Suppressor macrophage treated with lipopolysaccharide for 4 hours (primary cell): ENCODE measurements around the gene CASZ1.

ENCODE experiments used
- DNase-seq: peaks from one replicate; pipeline ENCODE4 v3.0.0-alpha.2; 2020

CASZ1 gene

DNA sequence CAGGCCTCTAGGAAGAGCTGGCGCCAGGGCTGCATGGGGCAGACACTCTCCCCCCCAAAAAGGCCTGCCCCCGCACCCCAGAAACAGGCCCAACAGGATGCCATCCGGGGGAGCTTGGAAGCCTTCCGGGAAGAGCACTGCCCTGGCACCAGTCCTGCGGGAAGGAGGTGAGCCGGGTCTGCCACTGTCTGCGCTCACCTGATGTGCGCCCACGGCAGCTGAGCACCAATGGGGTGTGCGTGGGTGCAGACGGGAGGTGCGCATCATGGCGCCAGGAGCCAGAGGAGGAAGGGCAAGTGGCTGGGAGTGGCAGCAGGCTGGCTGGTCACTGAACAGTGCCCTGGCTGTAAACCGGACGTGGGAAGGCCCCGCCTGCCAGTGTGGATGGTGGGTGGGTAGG lies 73.6 kb downstream of the CASZ1 start:
- DNase-seq, result no peak

DNA sequence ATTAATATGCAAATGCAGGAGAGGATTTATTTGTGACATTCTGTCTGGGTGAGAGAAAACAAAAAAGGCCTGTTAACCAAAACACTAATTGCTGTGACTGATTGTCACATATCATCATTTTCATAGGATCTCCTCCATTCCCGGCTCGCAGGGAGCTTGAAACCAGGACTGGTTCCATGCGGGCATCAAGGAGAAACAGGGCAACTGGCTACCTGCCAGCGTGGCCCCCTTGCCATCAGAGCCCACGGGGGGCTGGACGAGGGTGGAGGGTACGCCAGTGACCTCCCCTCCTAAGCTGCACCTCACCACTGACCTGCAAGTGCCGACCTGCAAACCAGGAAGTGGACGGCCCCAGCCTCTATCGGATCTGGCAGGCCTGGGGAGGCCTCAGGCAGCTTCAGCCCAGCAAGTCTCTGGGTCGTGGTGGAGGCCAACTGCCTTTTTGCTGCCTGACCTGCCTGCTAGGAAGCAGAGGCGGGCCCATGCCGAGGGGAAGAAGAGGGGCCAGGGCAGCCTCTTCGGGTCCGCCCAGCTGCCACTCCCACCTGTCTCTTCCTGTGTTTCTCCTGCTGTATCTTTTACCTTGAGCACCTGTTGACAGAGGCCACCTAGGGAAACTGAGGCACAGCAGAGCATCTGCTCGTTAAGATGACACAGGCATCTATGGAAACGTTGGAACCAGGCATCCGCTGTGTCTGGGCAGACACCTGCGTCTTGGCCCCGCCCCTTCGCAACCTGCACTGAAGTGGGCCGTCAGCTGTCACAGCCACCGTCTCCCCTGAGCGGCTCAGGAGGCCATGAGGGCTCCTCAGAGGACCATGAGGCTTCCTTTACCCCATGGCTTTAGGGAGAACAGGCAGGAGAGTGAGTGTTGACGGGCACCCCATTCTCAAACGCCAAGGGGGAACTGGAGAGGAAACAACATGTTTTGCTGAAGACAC lies 74.8 kb downstream of the CASZ1 start:
- DNase-seq, result no peak

DNA sequence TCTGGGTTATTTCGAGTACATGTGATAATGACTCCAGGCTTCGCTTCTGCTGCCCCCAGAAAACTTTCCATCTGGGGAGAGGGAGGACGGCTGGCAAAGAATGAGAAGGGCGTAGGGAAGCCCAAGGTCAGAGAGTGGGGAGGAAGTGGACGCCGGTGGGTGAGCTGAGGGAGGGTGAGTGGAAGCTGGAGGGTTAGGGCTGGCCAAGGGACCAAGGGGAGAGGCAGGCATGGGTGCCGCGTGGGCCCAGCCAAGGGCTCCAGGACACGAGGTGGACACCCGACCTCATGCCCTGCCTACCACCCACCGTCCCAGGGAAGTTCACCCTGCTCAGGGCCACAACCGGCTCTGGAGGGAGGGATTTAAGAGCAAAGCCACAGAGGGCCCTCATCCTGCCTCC lies 75.8 kb downstream of the CASZ1 start:
- no peak for DNase-seq

DNA sequence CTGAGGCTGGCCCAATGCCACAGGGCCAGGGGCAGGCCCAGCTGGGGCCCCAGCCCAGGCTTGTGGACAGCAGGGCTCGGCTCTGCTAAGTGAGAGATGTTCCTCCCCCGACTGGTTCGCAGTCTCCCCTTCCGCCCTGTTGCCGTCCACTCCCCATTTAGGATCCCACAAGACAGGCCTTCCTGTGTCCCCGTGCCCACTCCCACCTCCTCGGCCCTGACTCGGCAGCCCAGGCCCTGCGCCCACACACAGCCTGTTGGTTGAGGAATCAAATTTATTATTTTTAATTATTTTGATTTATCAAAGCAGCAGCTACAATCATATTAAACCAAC lies 78.4 kb downstream of the CASZ1 start:
- DNase-seq, result no peak

DNA sequence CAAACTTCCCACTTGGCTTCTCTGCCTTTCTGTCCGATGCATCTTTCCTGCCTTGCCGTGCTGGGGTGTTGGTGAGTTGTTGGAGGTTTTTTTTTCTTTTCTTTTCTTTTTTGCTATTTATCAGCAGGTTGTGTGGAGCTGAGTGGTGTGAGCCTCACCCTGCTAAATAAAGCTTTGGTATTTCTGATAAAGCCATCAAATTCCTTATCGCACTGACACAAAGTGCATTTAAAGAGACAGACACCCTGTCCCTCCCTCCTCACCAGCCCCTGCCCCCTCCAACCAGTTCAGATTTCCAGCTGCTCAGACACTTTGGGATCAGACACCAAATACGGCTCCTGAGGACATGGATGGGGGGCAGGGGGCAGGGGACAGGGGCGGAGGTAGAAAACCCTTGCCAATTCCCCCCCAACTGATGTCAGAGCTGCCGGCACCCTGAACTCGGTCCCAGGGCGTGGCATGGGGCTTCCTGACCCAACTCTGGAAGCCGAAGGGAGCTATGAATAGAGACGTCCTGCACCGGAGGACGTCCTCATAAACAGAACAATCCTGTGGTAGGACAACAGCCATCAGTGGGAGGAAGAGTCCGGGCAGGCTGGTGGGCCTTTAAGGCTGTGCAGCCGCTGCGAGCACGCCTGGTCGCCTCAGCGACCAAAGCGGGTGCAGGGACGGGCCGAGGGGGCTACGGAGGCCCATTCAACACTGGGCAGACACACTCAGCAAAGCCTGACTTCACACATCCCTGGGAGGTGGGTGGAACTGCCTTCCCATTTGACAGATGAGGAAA lies 79.0 kb downstream of the CASZ1 start:
- no peak for DNase-seq

DNA sequence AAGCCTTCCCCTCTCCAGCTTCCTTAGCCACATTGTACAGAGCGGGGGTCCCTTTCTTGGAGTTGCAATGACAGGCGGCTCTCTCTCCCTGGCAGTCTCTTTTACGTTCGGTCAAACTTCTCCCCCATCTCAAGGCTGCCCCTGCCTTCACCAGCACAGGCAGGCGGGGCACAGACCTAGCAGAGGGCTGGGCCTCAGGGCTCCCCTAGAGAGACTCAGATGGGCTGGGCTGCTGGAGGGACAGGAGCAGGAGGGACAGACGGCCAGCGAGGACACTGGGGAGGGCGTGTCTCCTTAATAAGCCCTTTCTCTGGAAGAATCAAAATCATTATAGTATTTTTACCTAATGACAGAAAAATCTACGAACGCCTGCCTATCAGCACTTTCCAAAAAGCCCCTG lies 79.6 kb downstream of the CASZ1 start:
- DNase-seq, result no peak

DNA sequence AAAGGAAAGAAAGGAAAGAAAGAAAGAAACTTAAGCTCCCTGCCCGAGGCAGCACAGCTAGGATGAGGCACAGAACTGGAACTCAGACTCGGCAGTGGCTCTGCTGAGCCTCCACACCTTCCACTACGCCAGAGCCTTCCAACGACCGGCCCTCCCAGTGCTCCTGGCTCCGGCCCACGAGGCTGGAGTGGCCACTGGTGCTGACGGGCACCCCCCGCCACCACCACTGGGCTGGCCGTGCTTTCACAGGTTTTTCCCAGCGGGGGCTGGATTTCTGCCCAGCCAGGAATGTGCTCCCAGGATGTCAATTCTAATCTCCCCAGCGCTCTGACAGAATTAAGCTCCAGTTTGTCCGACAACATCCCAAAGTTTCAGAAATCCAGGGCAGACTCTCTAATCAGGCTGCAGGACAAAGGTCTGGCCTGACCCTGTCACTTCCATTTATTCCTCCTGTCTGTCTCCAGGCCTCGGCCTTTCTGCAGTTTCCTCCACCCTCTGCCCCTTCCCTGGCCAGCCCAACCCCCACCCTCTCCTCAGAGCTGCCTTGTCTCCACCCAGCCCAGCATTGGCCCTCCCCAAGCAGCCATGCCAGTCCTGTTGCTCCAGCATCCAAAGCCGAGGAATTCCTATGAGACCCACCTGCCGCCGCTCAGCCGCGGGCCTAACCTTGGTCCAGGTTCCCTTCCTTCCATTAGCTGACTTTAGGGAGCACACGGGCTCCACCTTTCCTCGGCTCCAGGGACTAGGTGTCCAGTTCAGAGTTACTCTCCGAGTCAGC lies 81.9 kb downstream of the CASZ1 start:
- no peak for DNase-seq

DNA sequence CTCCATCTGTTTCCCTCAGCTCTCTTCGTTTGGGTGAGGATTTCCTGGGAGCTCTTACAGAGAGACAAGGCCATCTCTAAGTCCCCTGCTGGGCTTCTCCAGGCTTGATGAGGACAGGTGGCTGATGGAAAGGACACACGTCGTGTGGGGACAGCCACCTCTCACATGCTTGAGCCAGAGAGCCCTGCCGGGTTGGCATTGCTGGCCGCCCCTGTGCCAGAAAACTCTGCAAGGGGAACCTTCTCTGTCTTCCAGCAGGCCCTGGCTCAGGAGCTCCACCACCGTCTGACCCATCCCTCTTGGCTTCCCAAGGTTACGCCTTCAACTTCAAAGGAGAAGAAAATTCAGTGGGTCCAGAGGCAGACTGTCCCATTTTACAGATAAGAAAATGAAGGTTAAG lies 82.8 kb downstream of the CASZ1 start:
- no peak for DNase-seq

DNA sequence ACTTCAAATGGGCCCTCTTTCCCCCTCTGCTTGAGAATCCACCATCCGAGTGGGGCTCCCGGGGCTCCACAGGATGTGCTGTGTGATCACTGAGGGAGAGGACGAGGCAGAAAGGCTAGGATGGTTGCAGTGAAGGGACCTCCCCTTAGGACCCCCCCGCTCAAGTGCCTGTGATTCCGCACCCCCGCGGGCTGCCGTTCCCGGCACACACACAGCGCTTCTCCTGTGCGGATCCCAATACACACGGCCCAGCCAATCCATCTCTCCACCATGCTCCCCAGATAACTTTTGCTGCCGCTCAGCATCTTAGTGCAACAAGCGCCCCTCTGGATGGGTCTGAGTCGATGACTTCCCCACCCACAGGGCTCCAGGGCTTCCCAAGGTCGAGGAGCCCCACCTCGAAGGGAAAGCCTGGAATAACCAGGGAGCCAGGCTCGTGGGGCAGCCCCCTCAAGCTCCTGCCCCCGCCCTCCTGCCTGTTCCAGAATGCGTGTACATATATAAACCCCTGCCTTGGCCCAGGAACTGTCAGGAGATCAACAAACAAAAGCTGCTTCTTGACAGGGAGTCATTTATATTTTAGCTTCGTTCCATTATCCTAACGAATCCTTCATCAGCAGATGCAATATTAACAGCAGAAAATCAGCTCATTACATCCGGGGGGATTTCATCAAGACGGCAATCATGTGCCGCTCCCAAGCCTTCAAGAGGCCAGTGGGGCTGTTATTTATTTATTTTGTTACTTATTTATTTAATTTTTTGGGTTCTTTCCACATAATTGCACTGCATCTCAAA lies 83.7 kb downstream of the CASZ1 start:
- no peak for DNase-seq

DNA sequence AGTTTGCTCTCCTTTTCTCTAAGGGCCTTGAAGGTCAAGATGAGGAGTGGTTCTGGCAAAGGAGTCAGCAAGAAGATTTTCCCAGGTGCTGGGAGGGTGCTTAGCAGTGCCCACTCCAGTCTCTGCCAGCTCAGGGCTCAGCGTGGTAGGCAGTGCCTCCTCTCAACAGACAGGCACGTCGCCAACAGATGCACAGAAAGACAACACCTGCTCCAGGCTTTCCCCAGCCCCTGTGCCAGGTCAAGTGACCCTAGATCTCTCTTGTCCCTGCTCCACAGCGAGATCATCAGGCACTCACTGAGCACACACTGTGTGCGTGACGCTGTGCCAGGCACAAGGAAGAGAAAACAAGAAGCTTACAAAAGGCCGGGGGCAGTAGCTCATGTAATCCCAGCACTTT lies 86.0 kb downstream of the CASZ1 start:
- DNase-seq, result no peak

DNA sequence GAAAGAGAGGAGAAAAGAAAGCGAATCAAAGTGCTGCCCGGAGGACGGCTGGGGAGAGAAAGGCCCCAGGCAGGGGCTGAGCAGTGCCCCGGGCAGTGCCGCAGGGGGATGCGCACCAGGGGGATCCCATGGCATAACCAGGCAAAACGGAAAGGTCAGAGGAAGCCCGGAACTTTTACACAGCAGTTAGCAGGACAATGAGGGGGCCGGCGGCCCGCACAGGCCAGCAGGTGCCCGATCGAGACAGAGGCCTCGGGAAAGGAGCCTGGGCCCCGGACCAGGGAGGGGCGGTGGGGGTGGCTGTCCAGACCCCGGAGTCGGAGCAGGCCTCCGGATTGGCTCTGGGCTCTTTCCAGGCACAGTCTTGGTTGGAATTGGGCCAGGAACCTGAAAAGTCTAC lies 86.8 kb downstream of the CASZ1 start:
- no peak for DNase-seq

DNA sequence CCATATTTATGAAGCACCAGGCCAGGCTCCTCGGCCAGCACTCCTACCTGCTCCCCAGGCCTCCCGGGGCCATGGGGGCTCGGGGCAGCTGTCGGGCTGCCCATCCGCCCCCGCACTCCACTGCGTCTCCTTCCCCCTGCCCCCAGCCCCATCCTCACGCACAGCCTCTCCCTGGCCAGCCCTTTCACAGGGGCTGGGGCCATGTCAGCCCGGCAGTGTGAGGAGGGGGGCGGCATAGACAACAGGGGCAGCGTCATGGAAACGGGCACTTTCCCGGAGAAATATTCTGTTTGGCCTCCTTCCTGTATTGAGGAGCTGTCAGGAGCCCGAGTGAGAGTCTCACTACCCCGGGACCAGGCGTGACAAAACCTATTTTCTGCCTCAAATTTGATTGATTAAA lies 87.3 kb downstream of the CASZ1 start:
- no peak for DNase-seq

DNA sequence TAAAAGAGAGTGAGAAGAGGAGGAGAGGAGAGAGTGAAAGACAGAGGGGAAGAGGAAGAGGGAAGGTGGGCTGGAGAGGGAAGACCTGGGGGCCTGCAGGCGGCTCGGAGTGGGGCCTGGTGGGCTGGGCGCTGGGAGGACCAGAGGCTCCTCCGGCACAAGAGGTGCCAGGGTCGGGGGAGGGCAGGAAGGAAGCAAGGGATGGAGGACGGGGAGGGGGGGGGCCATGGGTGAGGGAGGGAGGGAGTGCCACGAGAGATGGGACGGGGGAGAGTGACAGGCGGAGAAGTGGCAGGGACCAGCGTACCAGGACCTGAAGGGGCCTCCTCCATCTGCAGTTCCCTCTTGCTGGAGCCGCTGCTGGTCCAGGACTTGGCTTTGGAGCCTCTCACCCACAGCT lies 87.7 kb downstream of the CASZ1 start:
- DNase-seq, result no peak

DNA sequence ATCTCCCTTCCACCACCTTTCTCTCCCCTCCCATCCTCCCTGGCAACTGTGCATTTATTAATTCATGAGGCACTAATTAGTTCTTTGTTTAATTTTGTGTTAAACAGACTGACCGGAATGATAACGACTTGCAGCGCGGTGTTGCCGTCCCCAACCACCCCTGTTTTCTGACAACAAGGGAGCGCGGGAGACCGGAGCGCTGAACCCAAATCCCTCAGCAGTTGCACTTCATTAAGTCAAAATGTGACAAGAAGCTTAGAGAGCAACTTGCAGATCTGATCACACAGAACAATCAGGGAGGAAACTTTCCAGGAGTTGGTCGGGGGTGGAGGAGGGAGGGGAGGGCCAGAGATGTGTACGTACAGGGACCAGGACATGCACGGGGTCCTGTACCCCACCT lies 89.2 kb downstream of the CASZ1 start:
- DNase-seq, result no peak

DNA sequence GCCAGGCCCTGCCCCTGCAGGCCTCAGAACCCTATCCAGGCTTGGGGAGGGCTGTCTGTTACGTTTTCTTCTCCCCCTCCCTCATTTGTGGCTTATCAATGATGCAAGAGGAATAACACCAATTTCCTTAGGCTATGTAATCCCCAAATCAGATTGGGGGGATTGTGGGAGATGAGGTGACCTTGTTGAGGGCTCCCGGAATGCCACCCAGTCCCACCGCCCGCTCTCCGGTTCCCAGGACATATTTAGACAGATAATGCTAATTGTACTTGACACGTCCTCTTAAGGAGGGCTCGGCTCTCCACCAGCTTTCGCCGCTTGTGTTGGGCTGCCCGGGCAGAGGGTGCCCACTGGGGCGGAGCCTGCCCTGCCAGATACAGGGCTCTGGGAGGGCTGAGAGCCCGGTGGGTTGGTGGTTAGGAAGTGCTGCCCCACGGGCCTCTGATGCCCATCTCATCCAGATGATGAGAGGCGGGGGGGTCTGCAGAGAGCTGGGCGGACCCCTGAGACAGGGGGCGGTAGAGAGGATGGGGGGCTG lies 90.0 kb downstream of the CASZ1 start:
- no peak for DNase-seq

DNA sequence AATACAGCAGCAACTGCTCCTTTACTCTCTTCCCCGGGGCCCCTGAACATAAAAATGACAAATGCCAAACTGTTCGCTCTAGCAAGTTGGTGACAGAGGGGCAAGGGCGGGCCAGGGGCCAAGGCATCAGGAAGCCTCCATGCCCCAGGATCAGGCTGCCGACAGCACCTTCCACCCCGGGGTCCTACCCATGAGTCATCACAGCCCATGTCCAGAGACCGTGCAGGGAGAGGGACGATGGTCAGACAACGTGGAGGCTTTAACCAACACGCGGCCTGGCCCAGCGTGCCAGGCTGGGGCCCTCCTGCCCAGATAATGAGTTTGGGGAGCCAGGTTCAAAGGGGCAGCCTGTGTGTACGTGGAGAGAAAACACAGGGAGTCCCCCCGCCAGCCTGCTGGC lies 90.5 kb downstream of the CASZ1 start:
- DNase-seq, result no peak

DNA sequence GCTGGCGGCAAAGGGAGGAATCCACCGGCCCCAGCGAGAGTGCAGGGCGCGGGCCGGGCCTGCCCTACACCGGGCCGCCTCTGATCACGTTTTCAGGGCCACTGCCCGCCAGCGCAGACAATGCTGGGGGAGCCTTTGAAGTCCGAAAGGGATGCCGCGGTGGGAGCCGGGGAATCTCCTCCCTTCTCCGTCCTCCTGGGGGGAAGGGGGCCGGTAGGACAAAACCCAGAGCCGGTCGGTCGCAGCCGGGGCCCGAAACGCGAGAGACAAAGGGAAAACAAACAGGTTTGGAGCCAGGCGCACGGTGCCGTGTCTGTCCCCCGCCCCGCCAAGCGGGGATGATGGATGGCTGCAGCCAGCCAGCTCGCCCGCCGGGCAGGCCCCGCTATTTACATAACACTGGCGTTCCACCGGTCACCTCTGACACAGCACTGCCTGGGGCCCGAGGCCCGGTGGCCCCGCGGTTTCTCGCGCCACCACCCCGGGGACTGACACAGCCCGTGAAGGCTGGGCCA lies 92.0 kb downstream of the CASZ1 start:
- no peak for DNase-seq

DNA sequence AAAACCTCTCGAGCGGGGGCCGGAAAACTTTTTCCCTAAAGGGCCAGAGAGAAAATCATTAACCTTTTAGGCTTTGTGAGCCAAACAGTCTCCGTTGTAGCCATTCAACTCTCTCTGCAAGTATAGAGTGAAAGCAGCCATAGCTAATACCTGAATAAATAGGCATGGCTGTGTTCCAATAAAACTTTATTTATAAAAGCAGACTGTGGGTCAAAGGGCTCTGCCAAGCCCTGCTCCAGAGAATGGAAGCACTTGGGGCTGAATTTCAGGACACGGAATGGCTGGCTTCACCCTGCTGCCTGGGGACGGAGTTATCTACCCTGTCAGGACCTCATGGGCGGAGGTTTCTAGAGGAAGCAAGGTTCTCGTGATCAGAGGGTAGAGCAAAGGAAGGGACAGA lies 92.7 kb downstream of the CASZ1 start:
- DNase-seq, result no peak

DNA sequence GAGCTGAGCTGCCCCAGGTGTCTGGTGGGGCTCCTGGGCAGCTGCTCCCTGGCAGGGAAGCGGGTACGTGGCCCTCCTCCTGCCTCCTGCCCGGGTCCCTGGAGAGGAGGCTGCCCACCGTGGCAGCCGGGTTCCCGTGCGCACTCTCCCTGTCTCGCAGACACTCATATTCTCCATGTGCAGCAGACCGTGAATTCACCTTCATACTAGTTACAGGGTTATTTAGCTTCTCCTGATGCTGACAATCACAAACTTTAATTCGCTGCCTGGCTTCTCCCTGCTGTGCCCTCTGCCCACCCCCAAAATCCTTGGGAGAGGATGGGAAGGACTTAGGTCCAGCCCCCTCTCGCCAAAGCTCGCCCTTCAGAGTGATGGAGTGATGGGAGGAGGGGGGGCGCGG lies 95.3 kb downstream of the CASZ1 start:
- no peak for DNase-seq

DNA sequence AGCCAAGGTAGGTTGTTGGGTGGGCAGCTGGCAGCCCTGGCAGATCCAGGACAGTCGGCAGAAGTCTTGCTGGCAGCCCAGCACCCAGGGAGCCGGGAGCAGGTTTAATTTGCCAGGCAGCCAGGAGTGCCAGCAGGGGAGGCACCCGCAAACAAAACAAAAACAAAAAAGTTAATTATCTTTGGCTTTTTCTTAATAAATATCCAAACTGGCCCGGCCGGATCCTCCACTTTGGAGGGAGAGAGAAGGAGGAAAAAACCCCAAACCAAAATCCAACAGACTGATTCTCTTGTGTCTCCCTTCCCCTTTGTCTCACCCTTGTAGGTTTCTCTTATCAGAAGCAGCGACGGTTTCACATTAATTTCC lies 97.0 kb downstream of the CASZ1 start:
- DNase-seq, result no peak

DNA sequence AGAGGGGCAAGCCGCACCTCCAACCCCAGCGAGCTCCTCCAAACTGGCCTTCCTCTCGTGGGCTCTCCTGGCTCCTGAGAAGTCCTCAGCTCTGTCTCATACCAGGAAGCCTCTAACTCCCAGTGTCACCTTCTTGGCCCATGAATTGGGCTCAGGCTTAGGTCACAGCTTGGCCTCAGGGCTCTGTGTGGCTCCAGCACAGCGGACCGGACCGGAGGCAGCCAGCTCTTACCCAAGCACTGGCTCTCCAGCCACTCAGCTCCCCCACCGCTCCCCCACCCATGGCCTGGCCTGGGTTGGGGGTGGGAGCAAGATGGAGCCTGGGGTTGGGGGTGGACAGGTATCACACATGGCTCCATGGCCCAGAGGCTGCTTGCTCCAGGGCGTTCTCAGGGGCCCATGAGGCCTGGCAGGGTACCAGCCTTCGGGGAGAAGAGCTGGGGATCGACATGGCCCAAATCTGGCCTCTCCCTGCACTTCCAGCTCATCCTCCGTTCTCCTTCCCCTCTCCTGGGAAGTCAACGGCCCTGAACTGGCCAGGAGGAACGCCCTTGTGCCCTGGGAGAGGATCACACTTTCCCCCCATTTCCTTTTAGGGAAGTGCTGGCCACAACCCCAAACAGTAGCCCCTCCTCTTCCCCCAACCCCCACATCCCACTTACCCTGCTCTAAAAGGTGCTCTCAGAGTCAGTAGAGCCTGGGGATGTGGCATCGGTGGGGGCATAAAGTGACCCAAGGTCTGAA lies 97.5 kb downstream of the CASZ1 start:
- DNase-seq, result no peak
